HuH-7 (cell line): ENCODE data around the gene HIC2.
"Not testable (repeated sequence)": the region's sequence is repeated elsewhere in the genome, so short reads cannot be mapped to it uniquely, and the experiment has no call there.

Experiments used
- DNase-seq: peaks from one replicate; pipeline ENCODE4 v3.0.0; 2011; ENCODE audit warnings: low spot score

Gene HIC2, protein sequence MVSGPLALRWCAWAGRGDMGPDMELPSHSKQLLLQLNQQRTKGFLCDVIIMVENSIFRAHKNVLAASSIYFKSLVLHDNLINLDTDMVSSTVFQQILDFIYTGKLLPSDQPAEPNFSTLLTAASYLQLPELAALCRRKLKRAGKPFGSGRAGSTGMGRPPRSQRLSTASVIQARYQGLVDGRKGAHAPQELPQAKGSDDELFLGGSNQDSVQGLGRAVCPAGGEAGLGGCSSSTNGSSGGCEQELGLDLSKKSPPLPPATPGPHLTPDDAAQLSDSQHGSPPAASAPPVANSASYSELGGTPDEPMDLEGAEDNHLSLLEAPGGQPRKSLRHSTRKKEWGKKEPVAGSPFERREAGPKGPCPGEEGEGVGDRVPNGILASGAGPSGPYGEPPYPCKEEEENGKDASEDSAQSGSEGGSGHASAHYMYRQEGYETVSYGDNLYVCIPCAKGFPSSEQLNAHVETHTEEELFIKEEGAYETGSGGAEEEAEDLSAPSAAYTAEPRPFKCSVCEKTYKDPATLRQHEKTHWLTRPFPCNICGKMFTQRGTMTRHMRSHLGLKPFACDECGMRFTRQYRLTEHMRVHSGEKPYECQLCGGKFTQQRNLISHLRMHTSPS

DNA sequence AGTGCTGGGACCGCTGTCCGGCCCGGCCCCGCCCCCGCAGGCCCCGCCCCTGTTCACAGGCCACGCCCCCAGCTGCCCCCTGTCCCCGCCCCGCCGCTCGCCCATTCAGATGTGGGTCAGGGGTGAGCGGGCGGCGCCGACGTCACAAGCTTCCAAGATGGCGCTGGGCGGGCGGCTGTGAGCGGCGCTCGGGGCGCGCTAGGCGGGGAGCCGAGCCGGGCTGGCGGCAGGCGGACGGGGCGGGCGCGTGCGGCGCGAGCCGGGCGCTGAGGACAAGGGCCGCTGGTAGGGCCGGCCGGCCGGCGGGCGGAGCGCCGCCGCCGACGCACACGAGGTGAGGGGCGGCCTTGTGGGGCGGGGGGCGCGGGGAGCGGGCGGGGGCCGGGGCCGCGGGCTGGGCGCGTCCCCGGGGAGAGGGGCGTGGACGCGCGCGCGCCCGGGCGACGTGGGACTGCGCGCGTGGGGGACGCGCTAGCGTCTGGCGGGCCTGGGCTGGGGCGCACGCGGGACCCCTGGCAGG is at the start of gene HIC2:
HIC2 (plus strand) TSS at position 145 of the 520 bp plus-strand sequence. CDS start 25,461 bp downstream, outside the sequence.
- DNase-seq: not testable (repeated sequence)

DNA sequence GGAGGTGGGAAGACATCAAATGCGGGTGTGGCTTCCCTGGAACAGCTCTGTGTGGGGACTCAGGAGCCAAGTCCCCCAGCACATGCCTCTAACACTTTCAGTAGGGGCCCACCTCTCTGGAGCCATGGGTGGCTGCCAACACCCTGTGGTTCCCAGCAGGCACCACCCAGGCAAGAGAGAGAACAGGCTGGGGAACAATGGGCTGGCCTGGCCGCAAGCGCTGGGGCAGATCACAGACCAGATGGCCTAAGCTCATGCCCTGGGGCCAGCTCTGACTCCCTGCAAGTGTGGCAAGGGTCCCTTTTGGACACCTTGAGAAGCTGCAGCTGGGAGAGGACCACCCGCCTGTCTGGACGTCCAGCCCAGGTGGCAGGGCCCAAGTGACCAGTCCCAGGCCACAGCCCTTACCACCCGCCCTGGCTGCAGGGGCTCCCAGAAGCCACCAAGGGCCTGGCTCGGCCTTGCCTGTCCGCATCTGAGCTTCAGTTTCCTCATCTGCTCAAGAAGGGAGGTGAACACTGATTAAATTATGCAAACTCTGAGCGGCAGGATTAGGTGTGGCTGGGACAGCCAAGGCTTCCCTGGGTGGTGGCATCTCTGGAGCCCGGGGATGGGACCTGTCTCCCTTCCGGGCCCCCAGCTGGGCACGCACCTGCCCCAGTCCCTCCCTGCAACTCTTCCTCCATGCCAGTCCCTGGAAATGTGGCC is 48.4 kb upstream of the HIC2 start:
- not testable (repeated sequence) for DNase-seq

DNA sequence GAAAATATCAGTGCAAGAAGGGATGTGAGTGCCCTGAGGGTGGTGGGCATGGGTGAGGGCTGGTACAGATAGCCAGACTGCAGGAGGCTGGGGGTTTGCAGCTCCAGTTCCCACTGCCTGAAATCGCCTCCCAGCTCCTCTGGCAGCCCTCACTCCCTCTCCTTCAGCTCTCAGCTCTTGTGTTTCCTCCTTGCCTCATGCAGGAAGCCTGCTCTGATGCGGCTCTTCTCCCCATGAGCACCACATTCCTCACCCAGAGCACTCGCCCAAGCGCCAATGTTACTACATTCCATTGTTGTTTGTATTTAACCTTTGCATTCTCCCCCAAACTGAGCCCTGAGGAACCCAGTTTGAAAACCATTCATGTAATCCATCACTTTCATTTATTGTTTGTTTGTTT is 41.3 kb upstream of the HIC2 start:
- DNase-seq: not testable (repeated sequence)

DNA sequence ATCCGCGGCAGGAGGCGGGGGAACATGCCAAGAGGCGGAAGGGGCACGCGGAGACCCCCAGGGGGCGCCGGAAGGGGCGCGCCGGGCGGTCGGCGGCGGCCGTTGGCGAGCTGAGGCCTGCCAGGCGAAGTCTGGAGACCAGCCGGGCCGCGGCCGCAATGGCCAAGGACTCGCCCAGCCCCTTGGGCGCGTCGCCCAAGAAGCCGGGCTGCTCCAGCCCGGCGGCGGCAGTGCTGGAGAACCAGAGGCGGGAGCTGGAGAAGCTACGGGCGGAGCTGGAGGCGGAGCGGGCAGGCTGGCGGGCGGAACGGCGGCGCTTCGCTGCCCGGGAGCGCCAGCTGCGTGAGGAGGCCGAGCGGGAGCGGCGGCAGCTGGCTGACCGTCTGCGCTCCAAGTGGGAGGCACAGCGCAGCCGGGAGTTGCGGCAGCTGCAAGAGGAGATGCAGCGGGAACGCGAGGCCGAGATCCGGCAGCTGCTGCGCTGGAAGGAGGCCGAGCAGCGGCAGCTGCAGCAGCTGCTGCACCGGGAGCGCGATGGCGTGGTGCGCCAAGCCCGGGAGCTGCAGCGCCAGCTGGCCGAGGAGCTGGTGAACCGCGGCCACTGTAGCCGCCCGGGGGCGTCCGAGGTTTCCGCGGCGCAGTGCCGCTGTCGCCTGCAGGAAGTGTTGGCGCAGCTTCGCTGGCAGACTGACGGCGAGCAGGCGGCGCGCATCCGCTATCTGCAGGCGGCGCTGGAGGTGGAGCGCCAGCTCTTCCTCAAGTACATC is 33.3 kb upstream of the HIC2 start, which contains the start of gene RIMBP3B:
RIMBP3B (plus strand) TSS at position 51 of the 767 bp plus-strand sequence; CDS start at position 159, 108 bp downstream.
- not testable (repeated sequence) for DNase-seq

DNA sequence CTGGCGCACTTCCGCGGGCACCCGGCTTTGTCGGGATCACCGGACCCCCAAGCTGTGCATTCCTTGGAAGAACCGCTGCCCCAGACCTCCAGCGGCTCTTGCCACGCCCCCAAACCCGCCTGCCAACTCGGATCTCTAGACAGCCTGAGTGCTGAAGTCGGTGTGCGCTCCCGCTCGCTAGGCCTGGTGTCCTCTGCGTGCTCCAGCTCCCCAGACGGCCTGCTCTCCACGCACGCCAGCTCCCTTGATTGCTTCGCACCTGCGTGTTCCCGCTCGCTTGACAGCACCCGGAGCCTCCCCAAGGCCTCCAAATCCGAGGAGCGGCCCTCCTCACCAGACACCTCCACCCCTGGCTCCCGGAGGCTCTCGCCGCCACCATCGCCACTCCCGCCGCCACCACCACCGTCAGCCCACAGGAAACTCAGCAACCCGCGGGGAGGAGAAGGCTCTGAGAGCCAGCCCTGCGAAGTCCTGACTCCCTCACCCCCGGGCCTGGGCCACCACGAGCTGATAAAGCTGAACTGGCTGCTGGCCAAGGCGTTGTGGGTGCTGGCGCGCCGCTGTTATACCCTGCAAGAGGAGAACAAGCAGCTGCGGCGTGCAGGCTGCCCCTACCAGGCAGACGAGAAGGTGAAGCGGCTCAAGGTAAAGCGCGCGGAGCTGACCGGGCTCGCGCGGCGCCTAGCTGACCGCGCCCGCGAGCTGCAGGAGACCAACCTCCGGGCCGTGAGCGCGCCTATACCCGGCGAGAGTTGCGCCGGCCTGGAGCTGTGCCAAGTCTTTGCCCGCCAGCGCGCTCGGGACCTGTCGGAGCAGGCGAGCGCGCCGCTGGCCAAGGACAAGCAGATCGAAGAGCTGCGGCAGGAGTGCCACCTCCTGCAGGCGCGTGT is 32.5 kb upstream of the HIC2 start:
- DNase-seq: not testable (repeated sequence)

DNA sequence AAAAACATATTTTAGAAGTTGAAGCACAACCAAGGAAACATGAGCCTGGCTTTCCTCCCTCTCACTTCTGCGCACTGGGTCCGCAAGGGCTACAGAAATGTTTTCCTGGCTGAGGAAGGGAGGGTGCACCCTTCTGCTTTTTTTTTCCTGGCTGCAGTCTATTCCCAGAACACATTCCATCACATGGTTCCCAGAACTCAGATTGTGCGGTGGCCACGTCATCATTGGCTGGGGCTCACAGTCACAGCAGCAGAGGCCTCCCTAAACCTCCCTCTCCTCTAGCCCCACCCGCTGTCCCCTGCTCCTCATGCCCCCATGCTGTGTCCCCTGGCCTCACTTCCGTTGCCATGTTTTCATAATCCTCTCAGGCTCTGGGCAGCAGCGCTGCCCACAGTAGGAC is 27.7 kb upstream of the HIC2 start:
- not testable (repeated sequence) for DNase-seq

DNA sequence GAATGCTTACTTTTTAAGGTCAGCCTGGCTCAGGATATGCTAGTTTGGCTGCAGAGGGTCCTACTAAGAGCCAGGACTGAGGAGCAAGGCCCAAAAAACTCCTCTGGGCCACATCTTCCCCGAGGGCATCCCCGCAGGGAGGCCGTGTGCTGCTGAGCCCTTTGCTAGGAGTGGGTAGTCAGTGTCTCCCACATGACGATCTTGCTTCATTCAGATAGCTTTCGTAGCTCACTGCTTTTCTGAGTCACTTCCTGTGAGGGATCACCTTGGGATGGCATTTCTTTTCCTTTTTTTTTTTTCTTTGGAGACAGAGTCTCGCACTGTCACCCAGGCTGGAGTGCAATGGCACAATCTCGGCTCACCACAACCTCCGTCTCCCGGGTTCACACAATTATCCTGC is 27.2 kb upstream of the HIC2 start:
- not testable (repeated sequence) for DNase-seq

DNA sequence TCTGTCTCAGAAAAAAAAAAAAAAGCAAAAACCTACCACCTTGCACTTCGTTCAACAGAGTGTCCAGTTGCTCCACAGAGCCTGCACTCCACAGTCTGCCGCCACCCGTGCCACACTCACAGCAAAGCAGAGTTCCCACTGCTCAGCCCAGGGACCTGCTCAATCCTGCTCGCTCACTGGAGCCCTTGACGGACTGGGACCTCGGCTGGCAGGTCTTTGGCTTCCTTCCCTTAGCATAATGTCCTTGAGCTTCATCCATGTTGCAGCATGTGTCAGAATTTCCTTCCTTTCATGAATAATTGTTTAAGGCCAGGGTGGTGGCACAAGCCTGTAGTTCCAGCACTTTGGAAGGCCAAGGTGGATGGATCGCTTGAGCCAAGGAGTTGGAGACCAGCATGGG is 22.6 kb upstream of the HIC2 start:
- DNase-seq: not testable (repeated sequence)

DNA sequence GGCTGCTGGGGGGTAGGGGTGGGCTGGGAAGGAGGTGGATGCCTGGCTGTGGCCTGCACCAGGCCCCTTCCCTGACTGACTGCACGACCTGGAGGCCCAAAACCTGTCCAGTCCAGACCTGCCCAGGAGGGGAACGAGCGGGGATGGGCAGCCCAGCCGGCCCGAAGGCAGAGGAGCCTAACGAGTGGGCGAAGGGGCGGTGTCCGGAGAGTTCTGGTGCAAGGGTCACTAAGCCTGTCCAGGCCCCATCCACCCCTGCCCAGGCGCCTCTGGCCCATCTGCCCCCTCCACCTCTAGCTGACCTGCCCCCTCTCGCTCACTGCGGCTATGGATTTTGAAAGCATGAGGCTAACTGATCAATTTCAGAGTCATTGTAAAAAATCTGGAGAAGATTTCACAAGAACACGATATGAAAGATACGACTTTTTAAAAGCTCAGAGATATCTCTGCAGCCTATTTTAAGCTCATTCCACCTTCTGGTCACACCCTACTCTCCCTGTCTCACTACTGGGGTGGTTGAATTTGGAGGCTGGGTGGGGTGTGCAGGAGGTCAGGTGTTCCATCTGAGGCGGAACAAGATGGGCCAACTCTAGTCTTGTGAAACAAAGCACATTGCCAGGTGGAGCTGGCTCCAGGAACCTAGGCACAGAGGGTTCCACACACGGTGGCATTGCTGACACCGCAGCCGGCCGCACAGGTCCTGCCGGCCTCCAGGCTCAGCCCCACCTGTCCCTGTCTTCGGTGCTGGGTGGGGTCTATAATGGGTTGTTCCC is 15.8 kb upstream of the HIC2 start:
- not testable (repeated sequence) for DNase-seq

DNA sequence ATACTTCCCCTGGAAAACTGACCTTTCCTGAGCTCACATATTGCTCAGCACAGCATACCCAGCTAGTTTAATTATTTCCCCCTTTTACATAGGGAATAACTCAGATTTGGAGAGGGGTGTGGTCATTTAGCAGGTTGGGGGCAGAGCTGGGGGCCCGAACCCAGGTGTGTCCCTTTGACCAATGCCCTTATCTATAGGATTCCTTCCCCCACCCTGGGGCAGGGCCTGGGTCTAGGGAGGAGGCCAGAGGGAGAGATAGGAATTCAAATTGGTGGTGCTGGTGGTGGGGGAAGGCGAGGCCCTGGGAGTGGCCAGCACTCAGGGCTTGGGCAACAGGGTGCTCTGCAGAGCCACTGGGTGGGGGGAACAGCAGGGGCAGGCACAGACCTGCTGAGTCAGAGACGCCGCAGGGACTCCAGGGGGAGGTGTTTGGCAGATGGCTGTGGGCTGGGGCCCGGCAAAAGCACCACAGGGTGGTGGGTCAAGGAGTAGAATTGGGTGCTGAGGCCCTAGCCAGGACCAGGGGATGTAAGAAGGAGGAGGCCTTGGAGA is 14.3 kb upstream of the HIC2 start:
- DNase-seq: not testable (repeated sequence)

DNA sequence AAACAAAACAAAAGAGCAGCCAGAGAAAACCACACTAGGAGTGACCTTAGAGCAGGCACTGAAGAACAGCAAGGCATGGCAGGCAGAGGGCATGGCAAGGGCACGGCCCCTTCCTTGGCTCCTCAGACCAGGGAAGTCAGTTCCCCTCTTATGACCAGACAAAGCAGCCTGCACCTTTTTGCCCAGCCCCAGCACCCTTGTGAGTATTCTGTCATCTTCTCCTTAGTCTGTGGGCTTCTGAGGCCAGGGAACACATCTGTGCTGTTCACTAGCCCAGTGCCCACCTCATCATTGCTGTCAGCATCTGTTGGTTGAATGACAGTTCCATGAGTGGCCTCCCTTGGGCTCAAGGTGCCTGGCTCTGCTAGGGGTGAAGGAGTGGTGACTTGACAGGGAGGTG is 10.0 kb upstream of the HIC2 start:
- not testable (repeated sequence) for DNase-seq

DNA sequence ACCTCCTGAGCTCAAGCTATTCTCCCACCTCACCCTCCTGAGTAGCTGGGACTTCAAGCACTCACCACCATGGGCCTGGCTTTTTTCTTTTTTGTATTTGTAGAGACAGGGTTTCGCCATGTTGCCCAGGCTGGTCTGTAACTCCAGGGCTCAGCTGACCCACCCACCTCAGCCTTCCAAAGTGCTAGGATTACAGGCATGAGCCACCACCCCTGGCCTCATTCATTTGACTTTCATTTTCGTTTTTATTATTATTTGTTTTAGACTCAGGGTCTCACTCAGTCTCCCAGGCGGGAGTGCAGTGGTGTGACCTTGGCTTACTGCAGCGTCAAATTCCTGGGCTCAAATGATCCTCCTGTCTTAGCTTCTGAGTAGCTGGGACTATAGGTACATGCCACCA is 9.4 kb upstream of the HIC2 start:
- not testable (repeated sequence) for DNase-seq

DNA sequence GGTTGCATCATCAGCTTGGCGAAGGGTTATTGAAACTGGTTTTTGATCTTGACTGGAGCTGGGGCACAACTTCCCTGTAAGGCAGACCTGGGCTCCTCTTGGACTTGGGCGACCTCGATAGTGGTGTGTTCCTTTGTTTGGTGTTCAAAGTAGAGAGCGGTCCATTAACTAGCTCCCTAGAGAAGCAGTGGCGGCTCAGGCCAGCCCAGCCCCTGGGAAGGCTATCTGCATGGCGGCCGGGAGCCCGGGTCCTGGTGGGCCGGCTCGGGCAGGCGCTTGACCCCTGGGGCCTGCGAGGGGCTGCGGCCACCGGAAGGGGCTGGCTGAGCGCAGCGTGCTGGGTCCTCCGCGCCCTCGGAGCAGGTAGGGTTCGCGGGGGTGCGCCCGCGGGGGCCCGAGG is 796 bp upstream of the HIC2 start:
- DNase-seq: not testable (repeated sequence)

DNA sequence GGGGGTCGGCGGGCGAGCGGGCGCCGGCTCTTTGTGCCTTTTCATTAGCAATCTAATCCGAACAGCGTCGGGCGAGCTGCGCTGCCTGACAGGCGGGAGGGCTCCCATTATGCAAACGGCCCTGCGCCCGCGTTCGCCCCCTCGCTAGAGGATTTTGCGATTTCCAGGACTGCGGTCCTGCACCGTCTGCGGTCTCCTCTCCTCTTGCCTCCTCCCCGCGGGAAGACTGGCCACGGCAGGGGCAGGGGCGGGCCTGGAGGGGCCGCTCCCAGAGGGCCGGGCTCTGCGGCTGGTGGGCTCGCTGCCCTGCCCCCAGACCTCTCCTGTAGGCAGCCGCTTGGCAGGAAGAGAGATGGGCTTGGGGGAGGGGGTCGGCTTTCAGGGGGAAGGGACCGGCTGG is 682 bp downstream of the HIC2 start:
- DNase-seq: not testable (repeated sequence)

DNA sequence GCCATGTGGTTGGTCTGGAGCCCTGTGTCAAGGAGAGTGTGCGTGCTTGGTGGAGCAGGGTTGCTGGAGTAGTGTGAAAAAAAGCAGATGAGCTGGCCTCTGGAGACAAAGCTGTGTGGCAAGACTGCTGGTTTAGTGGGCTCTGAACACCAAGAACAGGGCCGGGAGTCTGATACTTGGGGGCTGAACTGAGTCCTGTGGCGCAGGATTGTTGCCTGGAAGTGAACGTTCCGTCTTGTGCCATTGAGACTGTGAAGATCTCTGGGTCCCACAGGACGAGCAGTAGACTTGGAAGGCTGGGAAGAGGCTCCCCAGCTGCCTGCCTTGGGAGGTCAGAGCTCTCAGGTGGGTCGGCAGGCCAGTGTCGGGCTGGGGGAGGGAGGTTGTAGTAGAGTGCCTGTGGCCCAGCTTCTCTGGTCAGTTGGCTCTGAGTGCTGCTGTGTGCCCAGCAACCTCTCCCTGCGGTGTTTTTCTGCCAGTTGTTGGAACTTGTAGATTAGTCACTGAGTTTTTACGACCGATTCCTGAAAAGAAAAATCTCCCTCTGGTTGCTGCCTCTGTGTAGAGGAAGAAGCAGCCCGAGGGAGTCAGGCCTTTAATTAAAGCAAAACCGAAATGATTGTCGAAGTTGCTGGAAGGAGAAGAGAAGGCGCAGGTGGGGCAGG is 1.9 kb downstream of the HIC2 start:
- DNase-seq: not testable (repeated sequence)

DNA sequence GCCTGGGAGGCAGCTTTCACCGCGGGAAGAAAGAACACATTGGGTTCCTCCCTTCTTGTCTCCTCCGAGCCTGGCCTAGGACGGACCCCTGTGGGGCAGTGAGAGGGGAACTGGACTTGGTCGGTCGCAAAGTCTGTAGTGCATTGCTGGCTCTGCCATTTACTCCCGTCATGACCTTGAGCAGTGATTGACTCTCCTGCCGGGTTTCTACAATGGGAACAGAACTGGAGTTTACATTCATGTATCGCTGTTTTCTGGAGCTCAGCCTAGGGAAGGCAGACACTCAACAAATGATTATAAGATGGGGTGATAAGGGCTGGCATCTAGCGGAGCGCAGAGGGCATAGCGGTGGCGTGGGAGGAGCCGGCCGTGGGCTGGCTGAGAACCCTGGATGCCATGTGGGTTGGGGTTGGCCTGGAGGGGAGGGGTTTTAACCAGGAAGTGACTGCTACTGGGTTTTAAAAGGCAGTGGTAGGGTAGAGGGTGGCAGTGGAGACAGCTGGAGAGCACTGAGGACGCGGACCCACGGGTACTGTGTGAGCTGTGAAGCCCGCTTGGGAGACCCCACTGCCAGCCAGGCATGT is 3.1 kb downstream of the HIC2 start:
- DNase-seq: not testable (repeated sequence)

DNA sequence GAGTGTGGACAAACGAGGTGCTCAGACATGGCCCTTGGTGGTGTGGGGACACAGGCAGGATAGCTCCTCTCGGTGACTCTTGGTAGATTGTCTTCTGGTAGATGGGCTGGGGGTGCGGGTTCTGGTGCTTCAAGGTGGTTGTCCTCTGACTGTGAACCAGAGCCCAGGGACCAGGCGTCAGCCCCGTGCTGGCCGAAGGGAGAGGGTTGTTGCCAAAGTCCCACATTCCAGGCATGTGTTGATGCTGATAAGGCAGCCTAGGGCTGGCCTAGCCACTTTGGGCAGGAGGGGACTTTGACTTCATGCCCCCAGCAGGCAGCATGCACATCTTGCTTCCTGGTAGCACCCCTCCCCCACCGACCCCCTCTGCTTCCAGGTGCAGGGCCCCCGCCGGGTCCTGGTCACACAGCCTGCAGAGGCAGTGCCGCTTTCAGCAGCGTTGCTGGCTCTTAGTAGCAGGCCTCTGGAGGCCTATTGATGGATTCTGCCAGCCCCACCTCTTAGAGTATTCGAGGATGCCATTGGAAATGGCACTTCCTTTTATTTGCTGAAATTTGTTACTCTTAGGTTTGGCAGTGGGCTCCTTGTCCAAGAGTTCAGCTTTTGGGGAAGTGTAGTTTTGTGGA is 7.0 kb downstream of the HIC2 start:
- not testable (repeated sequence) for DNase-seq
